Activated T-cell treated with anti-CD3 and anti-CD28 coated beads for 48 hours (primary cell): ENCODE measurements around the gene GPRC5A.

ENCODE experiments used
- DNase-seq: peaks from one replicate; pipeline ENCODE4 v3.0.0-alpha.2; 2020; ENCODE audit warnings: low read depth

Gene GPRC5A

GRCh38 chr12:12941450-12942350 is 50.3 kb downstream of the GPRC5A start:
- no peak for DNase-seq

- no peak for DNase-seq
Measured at GRCh38 chr12:12943586-12944260, 52.4 kb downstream of the GPRC5A start.

- no peak for DNase-seq
Measured at GRCh38 chr12:12945591-12945990, 54.2 kb downstream of the GPRC5A start.

GRCh38 chr12:12946686-12947355 is 55.5 kb downstream of the GPRC5A start:
- no peak for DNase-seq

DNA sequence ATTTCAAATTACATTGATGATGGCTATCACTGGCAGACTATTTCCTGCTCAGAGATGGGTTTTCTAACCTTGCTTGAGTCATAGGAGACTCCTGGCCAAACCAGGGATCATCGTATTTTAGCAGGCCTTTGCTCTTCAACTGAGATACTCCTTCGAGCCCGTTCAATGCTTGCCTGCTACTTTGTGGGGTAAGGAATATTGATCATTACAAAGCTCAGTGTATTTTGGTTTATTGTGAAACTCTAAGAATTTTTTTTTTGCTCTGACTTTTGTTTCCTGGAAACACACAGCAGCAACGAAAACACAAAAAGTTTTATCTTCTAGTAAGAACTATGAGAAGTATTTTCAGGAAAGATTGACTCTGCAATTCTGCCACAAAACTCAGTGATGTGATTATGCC is 56.5 kb downstream of the GPRC5A start:
- no peak for DNase-seq

DNA sequence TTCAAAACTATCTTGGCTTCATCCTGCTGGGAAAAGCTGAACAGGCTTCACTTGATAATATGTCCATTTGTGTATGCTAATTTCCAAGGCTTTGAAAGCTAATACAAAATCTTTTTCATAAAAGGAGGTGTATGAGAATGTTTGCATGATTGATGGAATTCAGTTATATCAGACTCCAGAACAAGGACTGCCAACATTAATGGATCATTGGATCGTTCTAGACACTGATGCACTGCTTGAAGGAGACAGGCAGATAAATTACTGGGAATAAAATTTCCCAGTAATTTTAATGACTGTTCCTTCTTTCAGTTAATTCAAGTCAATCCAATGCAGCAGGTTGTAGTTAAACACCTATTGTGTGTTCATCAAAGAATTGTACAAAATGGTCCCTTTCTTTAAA is 60.1 kb downstream of the GPRC5A start:
- DNase-seq = no peak

DNA sequence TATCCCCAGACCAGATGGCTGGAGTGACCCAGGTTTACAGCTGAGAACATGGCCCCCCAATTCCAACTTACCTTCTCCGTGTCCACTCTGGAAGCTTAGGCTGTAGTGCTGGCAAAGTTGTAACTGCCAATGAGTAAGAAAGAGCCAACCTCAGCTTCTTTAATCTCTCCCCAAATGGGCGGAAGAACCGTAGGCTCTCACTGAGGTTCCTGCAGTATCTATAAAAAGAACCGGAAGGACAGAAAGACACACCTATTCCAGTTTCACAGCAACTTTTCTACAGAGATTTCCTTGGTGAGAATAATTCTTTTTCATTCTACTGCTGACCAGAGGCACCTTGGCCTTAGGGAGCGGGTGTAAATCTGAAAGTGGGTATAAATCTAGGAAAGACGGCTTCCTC is 60.7 kb downstream of the GPRC5A start, which contains the start of gene GPRC5D:
GPRC5D (minus strand) TSS at position 135 of the 400 bp plus-strand sequence. CDS start 1,786 bp downstream, outside the sequence.
- no peak for DNase-seq

- no peak for DNase-seq
Measured at GRCh38 chr12:12954356-12954755, 63.0 kb downstream of the GPRC5A start.

- no peak for DNase-seq
Measured at GRCh38 chr12:12954878-12955625, 63.7 kb downstream of the GPRC5A start.

DNA sequence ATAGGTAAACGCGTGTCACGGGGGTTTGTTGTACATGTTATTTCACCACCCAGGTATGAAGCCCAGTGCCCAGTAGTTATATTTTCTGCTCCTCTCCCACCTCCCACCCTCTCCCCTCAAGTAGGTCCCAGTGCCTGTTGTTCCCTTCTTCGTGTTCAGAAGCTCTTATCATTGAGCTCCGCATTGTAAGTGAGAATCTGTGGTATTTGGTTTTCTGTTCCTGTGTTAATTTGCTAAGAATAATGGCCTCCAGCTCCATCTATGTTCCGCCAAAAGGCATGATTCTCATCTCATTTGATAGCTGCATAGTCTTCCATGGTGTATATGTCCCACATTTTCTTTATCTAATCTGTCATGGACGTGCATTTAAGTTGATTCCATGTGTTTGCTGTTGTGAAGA is 67.5 kb downstream of the GPRC5A start:
- DNase-seq = no peak

- DNase-seq = no peak
Measured at GRCh38 chr12:12960639-12961209, 69.4 kb downstream of the GPRC5A start.

GRCh38 chr12:12964255-12964654 is 72.9 kb downstream of the GPRC5A start:
- DNase-seq = no peak

DNA sequence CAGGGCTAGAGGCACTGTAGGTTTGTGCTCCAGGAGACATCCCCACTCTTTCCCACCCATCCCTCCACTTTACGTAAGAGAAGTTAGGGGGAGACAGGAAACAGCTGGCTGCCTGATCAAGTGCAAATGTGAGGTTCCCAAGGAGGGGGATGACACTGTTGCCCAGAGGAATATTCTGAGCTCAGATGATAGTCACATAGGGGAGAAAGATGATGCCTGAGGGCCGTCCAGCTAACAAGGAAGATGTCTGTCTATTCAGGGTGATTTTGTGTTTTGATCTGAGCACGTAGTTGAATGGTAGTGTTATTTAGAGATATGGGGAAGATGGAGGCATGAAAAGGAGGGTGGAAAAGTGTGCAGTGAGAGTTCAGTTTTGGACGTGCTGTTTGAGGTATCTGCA is 74.5 kb downstream of the GPRC5A start:
- DNase-seq = no peak
